ENCODE measurements around the gene MOV10.
A peak's percentile ranks its signal among the peaks of the same experiment; 100 is the strongest.

GRCh38 chr1:112674440-112674985 is at the start of gene MOV10:
- TF ChIP-seq, protein P1, sequence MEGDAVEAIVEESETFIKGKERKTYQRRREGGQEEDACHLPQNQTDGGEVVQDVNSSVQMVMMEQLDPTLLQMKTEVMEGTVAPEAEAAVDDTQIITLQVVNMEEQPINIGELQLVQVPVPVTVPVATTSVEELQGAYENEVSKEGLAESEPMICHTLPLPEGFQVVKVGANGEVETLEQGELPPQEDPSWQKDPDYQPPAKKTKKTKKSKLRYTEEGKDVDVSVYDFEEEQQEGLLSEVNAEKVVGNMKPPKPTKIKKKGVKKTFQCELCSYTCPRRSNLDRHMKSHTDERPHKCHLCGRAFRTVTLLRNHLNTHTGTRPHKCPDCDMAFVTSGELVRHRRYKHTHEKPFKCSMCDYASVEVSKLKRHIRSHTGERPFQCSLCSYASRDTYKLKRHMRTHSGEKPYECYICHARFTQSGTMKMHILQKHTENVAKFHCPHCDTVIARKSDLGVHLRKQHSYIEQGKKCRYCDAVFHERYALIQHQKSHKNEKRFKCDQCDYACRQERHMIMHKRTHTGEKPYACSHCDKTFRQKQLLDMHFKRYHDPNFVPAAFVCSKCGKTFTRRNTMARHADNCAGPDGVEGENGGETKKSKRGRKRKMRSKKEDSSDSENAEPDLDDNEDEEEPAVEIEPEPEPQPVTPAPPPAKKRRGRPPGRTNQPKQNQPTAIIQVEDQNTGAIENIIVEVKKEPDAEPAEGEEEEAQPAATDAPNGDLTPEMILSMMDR (IDR thresholded peaks at IDR 0.05; ENCODE audit: control extremely low read depth in 1 of 3, insufficient read depth in 1 of 3, low read depth in 1 of 3, low read length in 3 of 3), result no peak
- TF ChIP-seq POLR2A (IDR thresholded peaks at IDR 0.05; ENCODE audit: control extremely low read depth in 1 of 2, low read depth in 2 of 2, low read length in 2 of 2), result peak in 1 of 2 experiments; percentile 86; a peak in 2 of 3 replicates
- TF ChIP-seq BCL11A (IDR thresholded peaks at IDR 0.05; ENCODE audit: low read depth in 2 of 2, low read length in 2 of 2), result no peak
- TF ChIP-seq MAX (IDR thresholded peaks at IDR 0.05), result 0 out of 2 replicates have a peak, but pooled peaks have one; percentile 29
- TF ChIP-seq SRF (IDR thresholded peaks at IDR 0.05; ENCODE audit: low read depth, low read length), result no peak
- TF ChIP-seq RAD21 (IDR thresholded peaks at IDR 0.05 in 1 of 2, conservative IDR thresholded peaks at IDR 0.05 in 1 of 2; ENCODE audit: low read depth in 2 of 2, low read length in 2 of 2), result peak in 1 of 2 experiments; percentile 14; a peak in 1 of 4 replicates
